Endothelial cell of umbilical vein (primary cell): Measurements from ENCODE around the gene UCK1. TPM values are rescaled to one million over a fixed set of nuclear protein-coding genes. Genes with fewer than 3 reads are reported as not detected.
A peak's percentile ranks its signal among the peaks of the same experiment; 100 is the strongest.

Experiments used
- BruUV-seq: library from RNA; stranded (reverse); fragments of 400-500 nt; replicated peaks from 2 replicates; lab custom pipeline; 2021; lab: Mats Ljungman, UMichigan
- CTCF ChIA-PET: fragments of 300-600, 350-600 bp; sonication (Branson Sonifier 250); formaldehyde crosslinking; loops from one replicate; lab custom pipeline; 2021; ENCODE audit warnings: antibody characterized with exemption, inconsistent platforms; lab: Charles Lee
- POLR2A ChIA-PET: fragments of 300-600, 350-600 bp; sonication (Branson Sonifier 250); formaldehyde crosslinking; loops from one replicate; lab custom pipeline; 2021; ENCODE audit warnings: antibody characterized with exemption, inconsistent platforms; lab: Charles Lee
- DNase-seq: peaks from one replicate; pipeline ENCODE4 v3.0.0-alpha.2; 2011; ENCODE audit warnings: low read depth, low spot score
- FAIRE-seq: peaks from 2 replicates; lab custom pipeline; 2011; peaks lifted over from hg19 to GRCh38; lab: Jason Lieb, UNC
- H2AFZ ChIP-seq: 2 replicates; pipeline ENCODE4 v1.6.0; 2012; ENCODE audit warnings: low read depth, low read length, control low read depth, inconsistent platforms
- H3K27ac ChIP-seq: 2 replicates; pipeline ENCODE4 v1.5.1; 2011; ENCODE audit warnings: low read depth, mild to moderate bottlenecking, control low read depth, low read length, moderate library complexity; ENCODE audit not compliant: insufficient read depth
- H3K27me3 ChIP-seq, 2 experiments: 2 replicates each; pipeline versions ENCODE4 v1.6.0 to v1.6.1; 2011; ENCODE audit warnings: low read length in 2 of 2, mixed read lengths in 1 of 2; ENCODE audit not compliant: control insufficient read depth in 2 of 2, insufficient read depth in 2 of 2
- H3K36me3 ChIP-seq, 2 experiments: 2 replicates in 1 of 2; 3 replicates in 1 of 2; pipeline ENCODE4 v1.5.1; 2011; ENCODE audit warnings: low read length in 2 of 2, mild to moderate bottlenecking in 1 of 2, moderate library complexity in 1 of 2; ENCODE audit not compliant: control insufficient read depth in 2 of 2, insufficient read depth in 2 of 2; ENCODE audit errors: extremely low read depth in 1 of 2
- H3K4me1 ChIP-seq: 3 replicates; pipeline ENCODE4 v1.5.1; 2011; ENCODE audit warnings: mild to moderate bottlenecking, low read length; ENCODE audit not compliant: control insufficient read depth, insufficient read depth; ENCODE audit errors: extremely low read depth
- H3K4me2 ChIP-seq: 2 replicates; pipeline ENCODE4 v1.6.1; 2011; ENCODE audit warnings: low read length, control low read depth, mixed read lengths; ENCODE audit not compliant: insufficient read depth
- H3K4me3 ChIP-seq, 3 experiments: fragments of 200-600 bp in 1 of 3; sonication (generic), shearing (Covaris generic) in 1 of 3; replicated peaks in 1 of 3; 2 replicates each; pipeline ENCODE4 v1.5.1; 2011 to 2016; ENCODE audit warnings: control low read depth in 3 of 3, low read length in 3 of 3, mild to moderate bottlenecking in 2 of 3, inconsistent platforms in 1 of 3, low read depth in 1 of 3, moderate library complexity in 1 of 3; ENCODE audit not compliant: insufficient read depth in 1 of 3
- H3K79me2 ChIP-seq: 2 replicates; pipeline ENCODE4 v1.6.0; 2012; ENCODE audit warnings: low read length, inconsistent platforms; ENCODE audit not compliant: control insufficient read depth, insufficient read depth
- H3K9ac ChIP-seq: replicated peaks from 2 replicates; pipeline ENCODE3; 2011; ENCODE audit warnings: low read length, control low read depth; ENCODE audit not compliant: insufficient read depth; ENCODE audit errors: extremely low read depth
- H3K9me1 ChIP-seq: replicated peaks from 3 replicates; pipeline ENCODE4 v1.6.0; 2011; ENCODE audit warnings: mild to moderate bottlenecking, low read length; ENCODE audit not compliant: control insufficient read depth, insufficient read depth; ENCODE audit errors: extremely low read depth
- H3K9me3 ChIP-seq: replicated peaks from 2 replicates; pipeline ENCODE4 v1.5.1; 2012; ENCODE audit warnings: low read length, inconsistent platforms; ENCODE audit not compliant: control insufficient read depth, insufficient read depth
- H4K20me1 ChIP-seq: replicated peaks from 2 replicates; pipeline ENCODE3; 2011; ENCODE audit warnings: mild to moderate bottlenecking, low read length; ENCODE audit not compliant: control insufficient read depth, insufficient read depth; ENCODE audit errors: extremely low read depth
- EZH2 ChIP-seq: IDR thresholded peaks from 2 replicates; pipeline ENCODE4 v1.6.1; 2012; ENCODE audit warnings: borderline replicate concordance, low read depth, mild to moderate bottlenecking, moderate library complexity, low read length, inconsistent platforms; ENCODE audit not compliant: severe bottlenecking
- FOS ChIP-seq: IDR thresholded peaks from 2 replicates; pipeline ENCODE4 v1.6.1; 2011; ENCODE audit warnings: mild to moderate bottlenecking, low read length, moderate library complexity, borderline replicate concordance; ENCODE audit not compliant: insufficient read depth
- GATA2 ChIP-seq: IDR thresholded peaks from 2 replicates; pipeline ENCODE4 v1.7.0; 2011; ENCODE audit warnings: low read depth, mild to moderate bottlenecking, moderate library complexity, mixed read lengths, low read length; ENCODE audit not compliant: insufficient read length, insufficient read depth
- JUN ChIP-seq: IDR thresholded peaks from 2 replicates; pipeline ENCODE4 v1.6.1; 2011; ENCODE audit warnings: borderline replicate concordance, low read depth; ENCODE audit not compliant: insufficient read length, insufficient read depth
- MAX ChIP-seq: IDR thresholded peaks from 2 replicates; pipeline ENCODE4 v1.6.1; 2011; ENCODE audit not compliant: insufficient read depth, insufficient read length
- MYC ChIP-seq: IDR thresholded peaks from one replicate; pipeline ENCODE4 v1.6.1; 2011; ENCODE audit warnings: mild to moderate bottlenecking, low read depth, low read length
- POLR2A ChIP-seq: IDR thresholded peaks from 2 replicates; pipeline ENCODE4 v1.6.1; 2012; ENCODE audit warnings: low read depth, mild to moderate bottlenecking, control low read depth, low read length
- POLR2AphosphoS5 ChIP-seq: IDR thresholded peaks from 2 replicates; pipeline ENCODE4 v1.6.1; 2012; ENCODE audit warnings: low read depth, mild to moderate bottlenecking, control low read depth, low read length, moderate library complexity; ENCODE audit not compliant: insufficient read depth
- dilution Hi-C: fragments of 300-500 bp; cut with MboI; formaldehyde crosslinking; loops from one replicate; pipeline ENCODE4 v1.15.0; 2019; ENCODE audit warnings: low sequenced_read_pairs; ENCODE audit not compliant: extremely low pct_ligation_motif_present
- intact Hi-C: fragments of 100-400 bp; cut with micrococcal nuclease; formaldehyde crosslinking; loops from one replicate; pipeline ENCODE4 v1.10.0; 2022
- polyA plus RNA-seq, 4 experiments: library from polyadenylated mRNA; depleted of rRNA in 3 of 4; stranded (reverse) in 3 of 4; unstranded in 1 of 4; fragments of >200 nt; gene quantifications; 2 replicates each; pipeline versions ENCODE4 v1.2.1 to v1.2.3, GENCODE V29; 2011 to 2012; ENCODE audit warnings: missing spikeins in 1 of 4
- total RNA-seq: library from RNA; stranded (reverse); gene quantifications from 2 replicates; pipeline ENCODE4 v1.2.3, GENCODE V29; 2021
- TF ChIP-seq, protein P1 (sequence below), 2 donors: IDR thresholded peaks; 1 replicate in 1 of 2; 2 replicates in 1 of 2; pipeline ENCODE4 v1.5.1; 2011; ENCODE audit warnings: low read length in 2 of 2, mild to moderate bottlenecking in 2 of 2, moderate library complexity in 2 of 2, control low read depth in 1 of 2, inconsistent platforms in 1 of 2, low read depth in 1 of 2; ENCODE audit not compliant: insufficient read depth in 1 of 2; ENCODE audit errors: extremely low read depth in 1 of 2

Gene UCK1
- total and polyA plus RNA-seq, 2 donors (not counting 3 experiments of a cell fraction or from before 2014, with no cell fraction given) = 23.6 to 30.1 TPM

DNA sequence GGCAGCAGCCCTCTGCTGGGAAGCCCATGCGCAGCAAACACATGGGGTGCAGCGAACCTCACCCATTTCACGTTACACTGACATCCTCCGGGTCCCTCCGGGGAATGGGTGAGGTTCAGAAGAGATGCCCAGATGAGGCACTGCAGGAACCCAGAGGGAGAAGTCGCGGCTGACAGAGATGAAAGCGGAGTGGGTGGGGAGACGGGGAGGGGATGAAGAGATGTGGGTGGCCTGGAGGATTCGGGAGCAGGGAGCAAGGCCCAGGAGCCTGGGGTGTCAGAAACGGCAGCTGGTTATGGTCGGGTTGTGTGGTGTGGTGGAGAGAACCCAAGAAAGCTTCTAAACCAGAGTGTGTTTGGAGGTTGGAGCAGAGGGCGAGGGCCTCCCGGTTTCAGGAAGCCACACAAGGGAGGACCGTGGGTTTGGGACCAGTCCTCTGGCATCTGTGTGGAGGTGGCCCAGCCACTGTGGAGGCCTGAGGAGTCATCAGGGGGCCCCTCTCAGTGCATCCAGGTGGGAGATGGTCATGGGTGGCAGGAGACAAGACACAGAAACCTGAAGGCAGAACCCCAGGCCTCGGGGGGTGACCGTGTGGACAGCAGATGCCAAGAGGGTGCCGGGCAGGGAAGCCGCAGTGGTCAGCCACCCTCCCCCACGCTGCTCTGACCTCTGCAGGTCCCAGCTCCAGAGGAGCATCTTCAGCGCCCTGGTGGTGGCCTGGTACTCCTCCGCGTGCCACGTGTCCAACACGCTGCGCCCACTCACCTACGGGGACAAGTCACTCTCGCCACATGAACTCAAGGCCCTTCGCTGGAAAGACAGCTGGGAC, 8.6 kb downstream of the UCK1 start:
- ChIA-PET CTCF (no interaction called here), POLR2A (no interaction called here)
- H4K20me1 ChIP-seq = no peaks in the 10 kb centered on the region
- peak; percentile 14 for TF ChIP-seq POLR2AphosphoS5
- TF ChIP-seq EZH2 = no peak
- H3K79me2 ChIP-seq = no peaks in the 10 kb centered on the region
- intact Hi-C loops (no loop called here), dilution Hi-C loops (no loop called here)
- no TSS peak for BruUV-seq
- peaks cover 14 to 59% of the 10 kb centered on the region in 2 experiments for H3K36me3 ChIP-seq
- no peaks in the 10 kb centered on the region for H3K4me1 ChIP-seq
- H2AFZ ChIP-seq = no peak overlapping the region
- no peak overlapping the region for H3K9ac ChIP-seq
- no peak for DNase-seq
- FAIRE-seq = no peak
- no peak overlapping the region for H3K4me2 ChIP-seq
- no peaks in the 10 kb centered on the region for H3K9me3 ChIP-seq
- no peaks in the 10 kb centered on the region for H3K27me3 ChIP-seq
- H3K4me3 ChIP-seq = no peak overlapping the region
- H3K27ac ChIP-seq = no peak overlapping the region
- no peaks in the 10 kb centered on the region for H3K9me1 ChIP-seq

DNA sequence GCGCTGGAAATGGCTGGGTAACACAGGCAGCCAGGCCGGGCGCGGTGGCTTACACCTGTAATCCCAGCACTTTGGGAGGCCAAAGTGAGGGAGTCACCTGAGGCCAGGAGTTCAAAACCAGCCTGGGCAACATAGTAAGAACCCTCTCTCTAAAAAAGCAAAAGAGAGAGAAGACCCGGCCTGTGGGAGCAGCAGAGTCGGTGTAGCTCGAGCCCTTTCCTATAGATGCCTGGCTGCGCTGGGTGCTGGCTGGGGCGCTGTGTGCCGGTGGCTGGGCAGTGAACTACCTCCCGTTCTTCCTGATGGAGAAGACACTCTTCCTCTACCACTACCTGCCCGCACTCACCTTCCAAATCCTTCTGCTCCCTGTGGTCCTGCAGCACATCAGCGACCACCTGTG, 9.2 kb downstream of the UCK1 start:
- ChIA-PET CTCF (no interaction called here), POLR2A (no interaction called here)
- no peaks in the 10 kb centered on the region for H4K20me1 ChIP-seq
- no peaks in the 10 kb centered on the region for H3K9me1 ChIP-seq
- H3K36me3 ChIP-seq = peaks cover 14 to 58% of the 10 kb centered on the region in 2 experiments
- no TSS peak for BruUV-seq
- no peaks in the 10 kb centered on the region for H3K9me3 ChIP-seq
- H3K9ac ChIP-seq = no peak overlapping the region
- no peaks in the 10 kb centered on the region for H3K4me1 ChIP-seq
- dilution Hi-C loops = no loop called here
- no peak for FAIRE-seq
- H3K79me2 ChIP-seq = no peaks in the 10 kb centered on the region
- H3K4me3 ChIP-seq = no peak overlapping the region
- intact Hi-C loops = no loop called here
- H3K4me2 ChIP-seq = no peak overlapping the region
- no peaks in the 10 kb centered on the region for H3K27me3 ChIP-seq
- TF ChIP-seq MYC = no peak
- TF ChIP-seq FOS = no peak
- TF ChIP-seq, protein P1, sequence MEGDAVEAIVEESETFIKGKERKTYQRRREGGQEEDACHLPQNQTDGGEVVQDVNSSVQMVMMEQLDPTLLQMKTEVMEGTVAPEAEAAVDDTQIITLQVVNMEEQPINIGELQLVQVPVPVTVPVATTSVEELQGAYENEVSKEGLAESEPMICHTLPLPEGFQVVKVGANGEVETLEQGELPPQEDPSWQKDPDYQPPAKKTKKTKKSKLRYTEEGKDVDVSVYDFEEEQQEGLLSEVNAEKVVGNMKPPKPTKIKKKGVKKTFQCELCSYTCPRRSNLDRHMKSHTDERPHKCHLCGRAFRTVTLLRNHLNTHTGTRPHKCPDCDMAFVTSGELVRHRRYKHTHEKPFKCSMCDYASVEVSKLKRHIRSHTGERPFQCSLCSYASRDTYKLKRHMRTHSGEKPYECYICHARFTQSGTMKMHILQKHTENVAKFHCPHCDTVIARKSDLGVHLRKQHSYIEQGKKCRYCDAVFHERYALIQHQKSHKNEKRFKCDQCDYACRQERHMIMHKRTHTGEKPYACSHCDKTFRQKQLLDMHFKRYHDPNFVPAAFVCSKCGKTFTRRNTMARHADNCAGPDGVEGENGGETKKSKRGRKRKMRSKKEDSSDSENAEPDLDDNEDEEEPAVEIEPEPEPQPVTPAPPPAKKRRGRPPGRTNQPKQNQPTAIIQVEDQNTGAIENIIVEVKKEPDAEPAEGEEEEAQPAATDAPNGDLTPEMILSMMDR (IDR thresholded peaks at IDR 0.05; ENCODE audit: extremely low read depth in 1 of 2, insufficient read depth in 1 of 2, low read depth in 1 of 2, low read length in 2 of 2) = no peak
- no peak for TF ChIP-seq JUN
- no peak for TF ChIP-seq POLR2A
- no peak for TF ChIP-seq GATA2
- TF ChIP-seq MAX = no peak
- no peak for TF ChIP-seq EZH2
- TF ChIP-seq POLR2AphosphoS5 = no peak
- H3K27ac ChIP-seq = no peak overlapping the region
- no peak for DNase-seq
- H2AFZ ChIP-seq = no peak overlapping the region
